ENCODE measurements around the gene CXCR5.

The CXCR5 gene

DNA sequence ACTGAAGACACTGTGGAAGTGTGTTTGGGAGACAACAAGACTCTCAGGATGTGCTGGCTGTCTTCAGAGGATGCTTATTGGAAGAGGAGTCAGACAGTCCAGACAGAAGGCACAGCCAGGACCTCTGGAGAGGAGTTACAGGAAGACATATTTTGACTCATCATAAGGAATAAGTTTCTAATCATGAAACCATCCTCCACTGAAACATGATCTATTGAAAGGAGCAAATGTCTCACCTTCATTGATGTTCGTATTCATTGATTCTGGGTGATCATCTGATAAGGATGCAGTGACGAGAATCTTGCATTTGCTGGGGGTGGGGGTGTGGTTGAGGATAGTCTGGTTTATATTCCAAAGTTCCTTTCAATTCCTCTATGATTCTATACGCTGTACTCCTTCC lies 2.5 kb upstream of the CXCR5 start:
- Histone ChIP-seq H3K27me3 (ENCODE audit: control insufficient read depth, insufficient read depth, low read length) (no peaks in the 10 kb centered on the region), H3K4me1 (peaks cover 2% of the 10 kb centered on the region)

DNA sequence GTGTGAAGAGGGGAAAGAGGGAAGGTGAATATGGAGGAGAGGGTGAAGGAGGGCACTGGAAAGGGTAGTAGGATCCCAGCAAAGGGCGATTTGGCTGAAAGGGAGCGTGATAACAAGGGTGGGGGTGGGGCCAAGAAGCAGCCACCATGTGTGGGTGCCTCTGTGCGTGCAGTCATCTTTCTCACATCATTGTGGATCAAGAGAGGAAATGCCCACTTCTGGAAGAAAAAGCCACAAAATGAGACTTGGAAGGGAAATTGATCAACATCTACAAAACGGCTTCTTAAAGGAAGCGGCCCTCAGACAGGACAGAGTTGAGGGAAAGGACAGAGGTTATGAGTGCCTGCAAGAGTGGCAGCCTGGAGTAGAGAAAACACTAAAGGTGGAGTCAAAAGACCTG lies 1.2 kb upstream of the CXCR5 start:
- Histone ChIP-seq H3K79me2 (no peaks in the 10 kb centered on the region), H3K36me3 (ENCODE audit: control insufficient read depth, insufficient read depth, low read length) (no peaks in the 10 kb centered on the region), H3K27ac (no peak overlapping the region), H2AFZ (no peak overlapping the region), H3K4me3 (ENCODE audit: low read depth, low read length) (no peak overlapping the region), H3K27me3 (ENCODE audit: control insufficient read depth, insufficient read depth, low read length) (no peaks in the 10 kb centered on the region), H3K9me3 (ENCODE audit: control insufficient read depth, low read length) (no peaks in the 10 kb centered on the region), H3K9ac (no peak overlapping the region), H3K4me1 (no peaks in the 10 kb centered on the region), H3K4me2 (ENCODE audit: low read length) (no peak overlapping the region)
- TF ChIP-seq, protein P1, sequence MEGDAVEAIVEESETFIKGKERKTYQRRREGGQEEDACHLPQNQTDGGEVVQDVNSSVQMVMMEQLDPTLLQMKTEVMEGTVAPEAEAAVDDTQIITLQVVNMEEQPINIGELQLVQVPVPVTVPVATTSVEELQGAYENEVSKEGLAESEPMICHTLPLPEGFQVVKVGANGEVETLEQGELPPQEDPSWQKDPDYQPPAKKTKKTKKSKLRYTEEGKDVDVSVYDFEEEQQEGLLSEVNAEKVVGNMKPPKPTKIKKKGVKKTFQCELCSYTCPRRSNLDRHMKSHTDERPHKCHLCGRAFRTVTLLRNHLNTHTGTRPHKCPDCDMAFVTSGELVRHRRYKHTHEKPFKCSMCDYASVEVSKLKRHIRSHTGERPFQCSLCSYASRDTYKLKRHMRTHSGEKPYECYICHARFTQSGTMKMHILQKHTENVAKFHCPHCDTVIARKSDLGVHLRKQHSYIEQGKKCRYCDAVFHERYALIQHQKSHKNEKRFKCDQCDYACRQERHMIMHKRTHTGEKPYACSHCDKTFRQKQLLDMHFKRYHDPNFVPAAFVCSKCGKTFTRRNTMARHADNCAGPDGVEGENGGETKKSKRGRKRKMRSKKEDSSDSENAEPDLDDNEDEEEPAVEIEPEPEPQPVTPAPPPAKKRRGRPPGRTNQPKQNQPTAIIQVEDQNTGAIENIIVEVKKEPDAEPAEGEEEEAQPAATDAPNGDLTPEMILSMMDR (IDR thresholded peaks at IDR 0.05) = no peak

More for the DNA sequence above, 2.5 kb upstream of the CXCR5 start:
- Histone ChIP-seq H3K4me3 (ENCODE audit: low read depth, low read length) (no peak overlapping the region), H2AFZ (no peak overlapping the region), H3K4me2 (ENCODE audit: low read length) (no peak overlapping the region), H3K79me2 (no peaks in the 10 kb centered on the region), H3K9me3 (ENCODE audit: control insufficient read depth, low read length) (no peaks in the 10 kb centered on the region), H3K36me3 (ENCODE audit: control insufficient read depth, insufficient read depth, low read length) (no peaks in the 10 kb centered on the region), H3K27ac (no peak overlapping the region), H3K9ac (no peak overlapping the region)
- TF ChIP-seq, protein P1 (IDR thresholded peaks at IDR 0.05) = no peak

DNA sequence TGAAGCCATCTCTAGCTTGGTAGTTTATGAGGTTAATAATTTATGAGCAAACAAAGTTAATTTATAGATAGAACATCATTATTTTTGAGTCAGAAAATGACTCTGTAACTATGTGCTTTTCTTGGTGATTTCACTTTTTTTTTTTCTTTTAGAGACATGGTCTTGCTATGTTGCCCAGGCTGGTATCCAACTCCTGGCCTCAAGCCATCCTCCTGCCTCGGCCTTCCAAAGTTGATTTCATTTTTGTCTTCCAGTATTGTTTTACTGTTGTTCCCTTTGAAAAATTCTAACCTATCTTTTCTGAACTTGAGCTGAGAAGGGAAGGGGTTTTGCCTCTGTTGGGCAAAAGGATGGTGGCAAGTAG lies 706 bp upstream of the CXCR5 start:
- no peak overlapping the region for H3K27ac ChIP-seq
- H3K79me2 ChIP-seq = no peaks in the 10 kb centered on the region
- H3K9me3 ChIP-seq (ENCODE audit: control insufficient read depth, low read length) = no peaks in the 10 kb centered on the region
- no peak overlapping the region for H3K9ac ChIP-seq
- no peaks in the 10 kb centered on the region for H3K36me3 ChIP-seq (ENCODE audit: control insufficient read depth, insufficient read depth, low read length)
- no peak overlapping the region for H2AFZ ChIP-seq
- H3K4me2 ChIP-seq (ENCODE audit: low read length) = no peak overlapping the region
- no peaks in the 10 kb centered on the region for H3K4me1 ChIP-seq
- H3K27me3 ChIP-seq (ENCODE audit: control insufficient read depth, insufficient read depth, low read length) = no peaks in the 10 kb centered on the region
- TF ChIP-seq, protein P1 (IDR thresholded peaks at IDR 0.05) = no peak
- no peak overlapping the region for H3K4me3 ChIP-seq (ENCODE audit: low read depth, low read length)

DNA sequence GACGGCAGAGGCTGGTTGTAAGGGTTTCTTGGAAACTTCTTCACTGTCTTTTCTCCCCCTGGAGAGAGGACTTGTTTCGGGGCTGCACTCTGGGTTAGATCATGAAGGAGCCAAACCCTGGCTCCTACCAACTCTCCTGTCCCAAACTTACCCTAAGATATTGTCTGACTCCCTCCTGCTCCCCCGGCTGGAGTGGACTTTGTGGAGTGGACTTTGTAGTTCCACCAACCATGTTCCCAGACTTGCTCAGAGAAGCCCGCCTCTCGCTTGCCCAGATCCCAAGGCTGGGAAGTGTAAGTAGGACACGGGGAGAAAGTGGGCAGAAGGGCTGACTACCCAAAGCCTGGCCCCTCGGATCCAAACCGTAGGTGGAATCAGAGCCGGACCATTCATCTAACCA lies 1.2 kb downstream of the CXCR5 start:
- no peaks in the 10 kb centered on the region for H3K36me3 ChIP-seq (ENCODE audit: control insufficient read depth, insufficient read depth, low read length)
- H3K4me2 ChIP-seq (ENCODE audit: low read length) = no peak overlapping the region
- no peaks in the 10 kb centered on the region for H3K4me1 ChIP-seq
- H3K4me3 ChIP-seq (ENCODE audit: low read depth, low read length) = no peak overlapping the region
- no peak overlapping the region for H3K27ac ChIP-seq
- H3K9ac ChIP-seq = no peak overlapping the region
- no peaks in the 10 kb centered on the region for H3K9me3 ChIP-seq (ENCODE audit: control insufficient read depth, low read length)
- TF ChIP-seq, protein P1 (IDR thresholded peaks at IDR 0.05) = no peak
- no peaks in the 10 kb centered on the region for H3K79me2 ChIP-seq
- H3K27me3 ChIP-seq (ENCODE audit: control insufficient read depth, insufficient read depth, low read length) = no peaks in the 10 kb centered on the region
- no peak overlapping the region for H2AFZ ChIP-seq

DNA sequence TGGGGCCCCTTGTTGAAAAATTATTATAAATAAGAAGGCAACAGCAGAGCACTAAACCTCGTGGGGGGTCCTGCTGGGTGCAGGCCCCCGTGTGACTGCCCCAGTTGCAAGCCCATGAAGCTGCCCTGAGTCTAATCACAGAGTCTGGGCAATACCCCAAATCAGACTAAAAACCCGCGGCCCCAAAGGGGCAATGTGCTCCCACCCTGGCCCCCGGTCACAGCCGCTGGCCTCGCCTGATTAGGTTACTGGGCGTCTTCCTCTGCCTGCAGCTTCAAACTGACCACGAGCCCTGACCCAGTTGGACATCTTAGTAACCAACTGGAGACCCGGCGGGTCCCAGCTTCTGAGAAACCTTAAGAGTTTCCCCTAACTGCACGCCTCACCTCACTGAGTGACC lies 1.6 kb downstream of the CXCR5 start:
- no peaks in the 10 kb centered on the region for H3K36me3 ChIP-seq (ENCODE audit: control insufficient read depth, insufficient read depth, low read length)
- no peaks in the 10 kb centered on the region for H3K27me3 ChIP-seq (ENCODE audit: control insufficient read depth, insufficient read depth, low read length)
- no peak overlapping the region for H3K4me3 ChIP-seq (ENCODE audit: low read depth, low read length)
- no peak overlapping the region for H3K4me2 ChIP-seq (ENCODE audit: low read length)
- no peak overlapping the region for H3K9ac ChIP-seq
- no peaks in the 10 kb centered on the region for H3K4me1 ChIP-seq
- H3K27ac ChIP-seq = no peak overlapping the region
- H3K9me3 ChIP-seq (ENCODE audit: control insufficient read depth, low read length) = no peaks in the 10 kb centered on the region
- H2AFZ ChIP-seq = no peak overlapping the region
- no peaks in the 10 kb centered on the region for H3K79me2 ChIP-seq
- TF ChIP-seq, protein P1 (IDR thresholded peaks at IDR 0.05) = no peak

All from parathyroid adenoma (tissue), 2 donors.